GM12878 (cell line): ENCODE data around the gene BRINP2. TPM values are rescaled to one million over a fixed set of nuclear protein-coding genes. Genes with fewer than 3 reads are reported as not detected.

Source experiments
- BACH1 ChIP-seq: fragments of 450-650 bp; IDR thresholded peaks from 2 replicates; pipeline ENCODE4 v1.6.1; 2017; ENCODE audit warnings: mild to moderate bottlenecking, borderline replicate concordance
- CTCF ChIP-seq, 3 experiments: IDR thresholded peaks in 2 of 3; conservative IDR thresholded peaks in 1 of 3; 2 replicates each; pipeline ENCODE4 v1.5.1; 2011; ENCODE audit warnings: low read depth in 3 of 3, low read length in 3 of 3, mild to moderate bottlenecking in 3 of 3, control low read depth in 2 of 3, moderate library complexity in 2 of 3, inconsistent platforms in 1 of 3, mixed read lengths in 1 of 3; ENCODE audit not compliant: control insufficient read depth in 2 of 3, insufficient read depth in 1 of 3; ENCODE audit errors: extremely low read depth in 1 of 3
- FOXK2 ChIP-seq: fragments of 450-650 bp; IDR thresholded peaks from 2 replicates; pipeline ENCODE4 v1.6.1; 2017; ENCODE audit warnings: mild to moderate bottlenecking, moderate library complexity
- IKZF1 ChIP-seq: fragments of 450-650 bp; conservative IDR thresholded peaks from 2 replicates; pipeline ENCODE4 v1.6.1; 2017; ENCODE audit warnings: antibody characterized with exemption, mild to moderate bottlenecking
- PAX5 ChIP-seq: IDR thresholded peaks from 2 replicates; pipeline ENCODE4 v1.6.1; 2011; ENCODE audit warnings: low read depth, low read length, borderline replicate concordance
- POLR2A ChIP-seq: IDR thresholded peaks from 2 replicates; pipeline ENCODE4 v1.6.1; 2011; ENCODE audit warnings: low read depth, mild to moderate bottlenecking, low read length
- PRDM15 ChIP-seq: fragments of 450-650 bp; formaldehyde crosslinking; IDR thresholded peaks from 2 replicates; pipeline ENCODE4 v1.4.0; 2020; ENCODE audit warnings: mild to moderate bottlenecking, moderate library complexity
- RELA ChIP-seq: fragments of 450-650 bp; IDR thresholded peaks from 2 replicates; pipeline ENCODE4 v1.8.0; 2014; ENCODE audit warnings: borderline replicate concordance; ENCODE audit not compliant: partially characterized antibody
- SREBF2 ChIP-seq: IDR thresholded peaks from 2 replicates; pipeline ENCODE4 v1.6.1; 2012; ENCODE audit warnings: mild to moderate bottlenecking, low read length
- USF1 ChIP-seq: IDR thresholded peaks from 2 replicates; pipeline ENCODE4 v1.6.1; 2011; ENCODE audit warnings: borderline replicate concordance, low read depth, mild to moderate bottlenecking, moderate library complexity, mixed read lengths, low read length; ENCODE audit not compliant: insufficient read depth; ENCODE audit errors: extremely low read length
- ZBTB40 ChIP-seq: fragments of 450-650 bp; IDR thresholded peaks from 2 replicates; pipeline ENCODE4 v1.6.1; 2016; ENCODE audit warnings: mild to moderate bottlenecking, moderate library complexity, borderline replicate concordance
- polyA plus RNA-seq, 11 experiments: library from polyadenylated mRNA; depleted of rRNA in 4 of 11; unstranded in 6 of 11; stranded (reverse) in 5 of 11; fragments of >200 nt; fragmentation: Nextera tagmentation in 4 of 11; fragmentation: Illumina TruSeq in 1 of 11; extraction: Ambion mirVana in 4 of 11; extraction: Trizol in 1 of 11; gene quantifications; 1 replicate in 1 of 11; 2 replicates in 10 of 11; pipeline versions ENCODE4 v1.2.1 to v1.2.3, GENCODE V29; 2011 to 2016; ENCODE audit warnings: inconsistent platforms in 2 of 11, missing spikeins in 2 of 11, low read depth in 1 of 11
- total RNA-seq, 4 experiments: library from RNA; depleted of rRNA in 3 of 4; stranded (reverse); fragments of >200 nt in 3 of 4; fragmentation: Illumina TruSeq in 1 of 4; extraction: Trizol in 1 of 4; gene quantifications; 2 replicates each; pipeline versions ENCODE4 v1.2.1 to v1.2.3, GENCODE V29; 2013 to 2021

The BRINP2 gene
- total and polyA plus RNA-seq, 10 of the 15 experiments (the other 5 are each of a cell fraction or from before 2014, with no cell fraction given) = 0.03 TPM; not detected in 9

GRCh38 chr1:177181280-177181630 lies 10.5 kb downstream of the BRINP2 start (continued):
- TF ChIP-seq PRDM15 (CRISPR knock-in tag) = no peak
- TF ChIP-seq CTCF (IDR thresholded peaks at IDR 0.05 in 2 of 3, conservative IDR thresholded peaks at IDR 0.05 in 1 of 3; ENCODE audit: control insufficient read depth in 2 of 3, extremely low read depth in 1 of 3, insufficient read depth in 1 of 3, low read depth in 3 of 3, low read length in 3 of 3) = no peak
- no peak for TF ChIP-seq POLR2A
- no peak for TF ChIP-seq SREBF2
- TF ChIP-seq FOXK2 = no peak
- no peak for TF ChIP-seq RELA
- no peak for TF ChIP-seq USF1
- TF ChIP-seq BACH1 = no peak
- no peak for TF ChIP-seq PAX5
- no peak for TF ChIP-seq IKZF1
- no peak for TF ChIP-seq ZBTB40
